ENCODE results near the gene GRID1.
A peak's percentile ranks its signal among the peaks of the same experiment; 100 is the strongest.

The GRID1 gene

GRCh38 chr10:85645926-85646711, 720.5 kb downstream of the GRID1 start:
- H3K79me1 ChIP-seq (replicated peaks; ENCODE audit: low read length, poor library complexity, severe bottlenecking): no peaks in the 10 kb centered on the region
- peak overlapping the region; percentile 66 for H4K91ac ChIP-seq (ENCODE audit: low read length)
- 53% methylated on average over 7 of the region's 7 CpGs for WGBS
- no peak overlapping the region for H3K4me2 ChIP-seq (ENCODE audit: low read length, poor library complexity, severe bottlenecking)
- H2AFZ ChIP-seq (ENCODE audit: low read depth, low read length): no peak overlapping the region
- DNase-seq: peak; percentile 69
- peak overlapping the region in 1 of 2 experiments; percentile 6 for H3K14ac ChIP-seq (ENCODE audit: low read length in 2 of 2)
- no peak overlapping the region for H2BK120ac ChIP-seq (ENCODE audit: low read depth, low read length)
- no peaks in the 10 kb centered on the region for H3K9me3 ChIP-seq (ENCODE audit: control insufficient read depth, low read length)
- no peak overlapping the region for H3K4me3 ChIP-seq (ENCODE audit: insufficient read depth in 1 of 2, low read depth in 1 of 2, low read length in 2 of 2)
- no peak overlapping the region for H3K9ac ChIP-seq (ENCODE audit: low read length)
- peak overlapping the region; percentile 22 to 65 for H2BK12ac ChIP-seq (ENCODE audit: low read length in 2 of 2)
- no peak overlapping the region for H3K4ac ChIP-seq (ENCODE audit: low read depth in 1 of 2, low read length in 2 of 2)
- no peaks in the 10 kb centered on the region for H3K27me3 ChIP-seq (ENCODE audit: control insufficient read depth in 1 of 2, insufficient read depth in 1 of 2, low read length in 2 of 2)
- no peak overlapping the region for H4K8ac ChIP-seq (ENCODE audit: low read length)
- peak overlapping the region; percentile 34 to 64 for H3K18ac ChIP-seq (ENCODE audit: low read depth in 1 of 2, low read length in 2 of 2)
- H3K36me3 ChIP-seq (ENCODE audit: control insufficient read depth in 1 of 2, insufficient read depth in 2 of 2, low read depth in 1 of 2, low read length in 2 of 2): no peaks in the 10 kb centered on the region
- no peak overlapping the region for H3K23ac ChIP-seq (ENCODE audit: low read length in 2 of 2)
- H3K4me1 ChIP-seq (ENCODE audit: control insufficient read depth, insufficient read depth, low read depth, low read length): peaks cover 24% of the 10 kb centered on the region
- H3K27ac ChIP-seq (ENCODE audit: low read length, poor library complexity, severe bottlenecking): no peak overlapping the region
- peak overlapping the region; percentile 3 for H2AK5ac ChIP-seq (ENCODE audit: low read length, severe bottlenecking)
- no peak overlapping the region for H2BK15ac ChIP-seq (ENCODE audit: low read depth, poor library complexity, severe bottlenecking)
- H2BK5ac ChIP-seq (ENCODE audit: low read depth, low read length, poor library complexity, severe bottlenecking): no peak overlapping the region

- H3K27me3 ChIP-seq (ENCODE audit: control insufficient read depth in 1 of 2, insufficient read depth in 1 of 2, low read length in 2 of 2): no peaks in the 10 kb centered on the region
- WGBS: 21% methylated on average over 2 of the region's 3 CpGs
- H3K23ac ChIP-seq (ENCODE audit: low read length in 2 of 2): no peak overlapping the region
- no peak overlapping the region for H2BK15ac ChIP-seq (ENCODE audit: low read depth, poor library complexity, severe bottlenecking)
- no peak overlapping the region for H3K9ac ChIP-seq (ENCODE audit: low read length)
- DNase-seq: peak; percentile 14
- H3K36me3 ChIP-seq (ENCODE audit: control insufficient read depth in 1 of 2, insufficient read depth in 2 of 2, low read depth in 1 of 2, low read length in 2 of 2): no peaks in the 10 kb centered on the region
- H2BK120ac ChIP-seq (ENCODE audit: low read depth, low read length): no peak overlapping the region
- no peaks in the 10 kb centered on the region for H3K9me3 ChIP-seq (ENCODE audit: control insufficient read depth, low read length)
- H4K8ac ChIP-seq (ENCODE audit: low read length): no peak overlapping the region
- no peak overlapping the region for H2BK12ac ChIP-seq (ENCODE audit: low read length in 2 of 2)
- H3K14ac ChIP-seq (ENCODE audit: low read length in 2 of 2): no peak overlapping the region
- H3K4ac ChIP-seq (ENCODE audit: low read depth in 1 of 2, low read length in 2 of 2): no peak overlapping the region
- H4K91ac ChIP-seq (ENCODE audit: low read length): no peak overlapping the region
- no peaks in the 10 kb centered on the region for H3K79me1 ChIP-seq (replicated peaks; ENCODE audit: low read length, poor library complexity, severe bottlenecking)
- H2AFZ ChIP-seq (ENCODE audit: low read depth, low read length): no peak overlapping the region
- H3K4me3 ChIP-seq (ENCODE audit: insufficient read depth in 1 of 2, low read depth in 1 of 2, low read length in 2 of 2): no peak overlapping the region
- H3K4me2 ChIP-seq (ENCODE audit: low read length, poor library complexity, severe bottlenecking): no peak overlapping the region
- no peak overlapping the region for H2BK5ac ChIP-seq (ENCODE audit: low read depth, low read length, poor library complexity, severe bottlenecking)
- no peak overlapping the region for H2AK5ac ChIP-seq (ENCODE audit: low read length, severe bottlenecking)
- peaks cover 24% of the 10 kb centered on the region for H3K4me1 ChIP-seq (ENCODE audit: control insufficient read depth, insufficient read depth, low read depth, low read length)
- H3K27ac ChIP-seq (ENCODE audit: low read length, poor library complexity, severe bottlenecking): no peak overlapping the region
- no peak overlapping the region for H3K18ac ChIP-seq (ENCODE audit: low read depth in 1 of 2, low read length in 2 of 2)
Observed at GRCh38 chr10:85645053-85645452, 721.5 kb downstream of the GRID1 start.

- H3K4me1 ChIP-seq (ENCODE audit: control insufficient read depth, insufficient read depth, low read depth, low read length): peaks cover 24% of the 10 kb centered on the region
- peak overlapping the region; percentile 67 for H2AK5ac ChIP-seq (ENCODE audit: low read length, severe bottlenecking)
- no peak overlapping the region for H4K8ac ChIP-seq (ENCODE audit: low read length)
- H2BK15ac ChIP-seq (ENCODE audit: low read depth, poor library complexity, severe bottlenecking): no peak overlapping the region
- no peaks in the 10 kb centered on the region for H3K27me3 ChIP-seq (ENCODE audit: control insufficient read depth in 1 of 2, insufficient read depth in 1 of 2, low read length in 2 of 2)
- no peak overlapping the region for H3K9ac ChIP-seq (ENCODE audit: low read length)
- no peak for DNase-seq
- no peak overlapping the region for H3K23ac ChIP-seq (ENCODE audit: low read length in 2 of 2)
- H3K27ac ChIP-seq (ENCODE audit: low read length, poor library complexity, severe bottlenecking): no peak overlapping the region
- H2BK120ac ChIP-seq (ENCODE audit: low read depth, low read length): no peak overlapping the region
- H3K4me2 ChIP-seq (ENCODE audit: low read length, poor library complexity, severe bottlenecking): no peak overlapping the region
- no peak overlapping the region for H2AFZ ChIP-seq (ENCODE audit: low read depth, low read length)
- H3K36me3 ChIP-seq (ENCODE audit: control insufficient read depth in 1 of 2, insufficient read depth in 2 of 2, low read depth in 1 of 2, low read length in 2 of 2): no peaks in the 10 kb centered on the region
- no peak overlapping the region for H3K14ac ChIP-seq (ENCODE audit: low read length in 2 of 2)
- H2BK12ac ChIP-seq (ENCODE audit: low read length in 2 of 2): peak overlapping the region in 1 of 2 experiments; percentile 51
- no peaks in the 10 kb centered on the region for H3K79me1 ChIP-seq (replicated peaks; ENCODE audit: low read length, poor library complexity, severe bottlenecking)
- no peaks in the 10 kb centered on the region for H3K9me3 ChIP-seq (ENCODE audit: control insufficient read depth, low read length)
- no peak overlapping the region for H4K91ac ChIP-seq (ENCODE audit: low read length)
- 57% methylated on average over 5 of the region's 6 CpGs for WGBS
- H3K18ac ChIP-seq (ENCODE audit: low read depth in 1 of 2, low read length in 2 of 2): peak overlapping the region; percentile 52 to 82
- no peak overlapping the region for H3K4ac ChIP-seq (ENCODE audit: low read depth in 1 of 2, low read length in 2 of 2)
- H3K4me3 ChIP-seq (ENCODE audit: insufficient read depth in 1 of 2, low read depth in 1 of 2, low read length in 2 of 2): no peak overlapping the region
- no peak overlapping the region for H2BK5ac ChIP-seq (ENCODE audit: low read depth, low read length, poor library complexity, severe bottlenecking)
Observed at GRCh38 chr10:85643845-85644525, 722.6 kb downstream of the GRID1 start.

GRCh38 chr10:85643171-85643844, 723.3 kb downstream of the GRID1 start:
- Histone ChIP-seq H4K8ac (ENCODE audit: low read length) (peak overlapping the region; percentile 87), H2BK12ac (ENCODE audit: low read length in 2 of 2) (peak overlapping the region; percentile 82 to 94), H2BK5ac (ENCODE audit: low read depth, low read length, poor library complexity, severe bottlenecking) (peak overlapping the region; percentile 88), H3K4me1 (ENCODE audit: control insufficient read depth, insufficient read depth, low read depth, low read length) (peaks cover 24% of the 10 kb centered on the region), H2BK120ac (ENCODE audit: low read depth, low read length) (peak overlapping the region; percentile 30), H3K27ac (ENCODE audit: low read length, poor library complexity, severe bottlenecking) (peak overlapping the region; percentile 97), H4K91ac (ENCODE audit: low read length) (peak overlapping the region; percentile 94), H3K23ac (ENCODE audit: low read length in 2 of 2) (no peak overlapping the region), H2AFZ (ENCODE audit: low read depth, low read length) (no peak overlapping the region), H3K4me3 (ENCODE audit: insufficient read depth in 1 of 2, low read depth in 1 of 2, low read length in 2 of 2) (no peak overlapping the region), H3K18ac (ENCODE audit: low read depth in 1 of 2, low read length in 2 of 2) (peak overlapping the region; percentile 67 to 92), H3K4me2 (ENCODE audit: low read length, poor library complexity, severe bottlenecking) (peak overlapping the region; percentile 21), H3K79me1 (replicated peaks; ENCODE audit: low read length, poor library complexity, severe bottlenecking) (no peaks in the 10 kb centered on the region), H3K9me3 (ENCODE audit: control insufficient read depth, low read length) (no peaks in the 10 kb centered on the region), H3K14ac (ENCODE audit: low read length in 2 of 2) (no peak overlapping the region), H3K9ac (ENCODE audit: low read length) (no peak overlapping the region), H3K36me3 (ENCODE audit: control insufficient read depth in 1 of 2, insufficient read depth in 2 of 2, low read depth in 1 of 2, low read length in 2 of 2) (no peaks in the 10 kb centered on the region), H2BK15ac (ENCODE audit: low read depth, poor library complexity, severe bottlenecking) (peak overlapping the region; percentile 90), H2AK5ac (ENCODE audit: low read length, severe bottlenecking) (peak overlapping the region; percentile 95), H3K4ac (ENCODE audit: low read depth in 1 of 2, low read length in 2 of 2) (peak overlapping the region in 1 of 2 experiments; percentile 70), H3K27me3 (ENCODE audit: control insufficient read depth in 1 of 2, insufficient read depth in 1 of 2, low read length in 2 of 2) (no peaks in the 10 kb centered on the region)
- DNase-seq: no peak
- 33% methylated on average over 3 of the region's 4 CpGs for WGBS

All from mesenchymal stem cell (in vitro differentiated cells and primary cell).